ENCODE data around the gene MED12L.

The MED12L gene

DNA sequence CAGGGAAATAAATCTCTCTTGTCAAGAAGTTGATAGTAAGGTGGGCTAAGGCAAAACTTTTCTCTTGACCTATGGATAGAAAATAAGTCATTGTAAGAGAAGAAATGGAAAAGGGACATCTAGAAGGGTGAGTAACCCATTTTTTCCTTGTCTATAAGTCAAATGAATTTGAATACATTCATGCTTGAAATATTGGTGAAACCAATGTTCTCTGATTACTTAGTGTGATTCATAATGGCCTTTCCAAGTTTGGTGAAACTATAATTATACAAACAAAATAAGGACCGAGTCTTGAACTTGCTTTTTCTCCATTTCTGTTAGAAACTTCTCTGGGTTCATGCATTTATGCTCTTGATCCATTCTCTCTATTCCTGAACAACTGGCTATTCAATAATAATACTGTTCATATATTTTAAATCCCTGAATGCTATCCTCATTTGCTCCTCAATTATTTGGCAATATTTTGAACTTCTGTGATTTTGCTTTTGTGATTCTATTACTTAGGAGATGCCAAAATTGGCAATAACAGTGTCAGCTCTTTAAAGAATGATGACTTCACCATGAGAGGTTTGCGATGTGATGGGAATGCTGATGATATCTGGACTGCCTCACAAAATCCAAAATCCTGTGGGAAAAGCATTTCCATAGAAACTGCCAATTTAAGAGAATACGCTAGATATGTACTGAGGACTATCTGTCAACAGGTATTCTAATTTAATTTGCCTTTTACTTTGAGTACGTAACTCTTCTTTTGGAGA, 286.8 kb downstream of the MED12L start:
- Histone ChIP-seq H3K4me3 (ENCODE audit: low read depth in 1 of 2, low read length in 2 of 2) (no peak overlapping the region), H3K36me3 (ENCODE audit: control insufficient read depth in 1 of 2, insufficient read depth in 2 of 2, low read length in 2 of 2) (peaks cover 0 to 5% of the 10 kb centered on the region in 2 donors), H3K4me1 (ENCODE audit: control insufficient read depth in 1 of 2, insufficient read depth in 2 of 2, low read length in 2 of 2) (no peaks in the 10 kb centered on the region), H3K27me3 (ENCODE audit: low read depth, low read length) (no peaks in the 10 kb centered on the region), H3K9me3 (ENCODE audit: control insufficient read depth in 1 of 2, low read length in 2 of 2) (no peaks in the 10 kb centered on the region), H3K27ac (ENCODE audit: low read length) (no peak overlapping the region)

DNA sequence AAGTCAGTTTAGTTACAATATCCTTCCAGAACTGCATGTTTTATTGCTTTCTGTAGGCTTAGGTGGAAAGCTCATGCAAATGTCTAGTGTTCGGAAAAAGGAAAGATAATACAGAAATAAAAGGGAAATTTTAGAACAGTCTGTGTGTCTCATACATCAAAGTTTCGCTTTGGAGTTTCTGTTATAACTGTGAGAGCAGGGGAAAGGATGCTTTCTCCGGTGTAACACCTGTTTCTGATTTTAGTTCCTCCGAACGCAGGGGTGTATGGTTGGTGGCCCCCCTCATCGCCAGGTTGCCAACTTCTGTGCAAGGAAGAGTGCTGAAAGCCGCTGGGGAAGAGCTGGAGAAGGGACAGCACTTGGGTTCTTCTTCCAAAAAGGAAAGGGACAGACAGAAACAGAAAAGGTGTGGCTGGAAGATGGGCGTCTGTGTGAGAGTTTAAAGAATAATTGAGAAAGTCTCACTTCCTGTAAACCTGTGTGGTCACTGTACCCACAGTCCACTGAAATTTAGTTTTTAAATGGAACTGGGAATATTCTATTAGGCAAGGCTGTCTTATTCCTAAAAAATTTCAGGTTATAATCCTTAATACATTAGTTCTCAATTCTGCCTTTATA, 292.4 kb downstream of the MED12L start:
- Histone ChIP-seq H3K4me1 (ENCODE audit: control insufficient read depth in 1 of 2, insufficient read depth in 2 of 2, low read length in 2 of 2) (peaks cover 0 to 5% of the 10 kb centered on the region in 2 donors), H3K36me3 (ENCODE audit: control insufficient read depth in 1 of 2, insufficient read depth in 2 of 2, low read length in 2 of 2) (no peaks in the 10 kb centered on the region), H3K27ac (ENCODE audit: low read length) (no peak overlapping the region), H3K9me3 (ENCODE audit: control insufficient read depth in 1 of 2, low read length in 2 of 2) (no peaks in the 10 kb centered on the region), H3K4me3 (ENCODE audit: low read depth in 1 of 2, low read length in 2 of 2) (no peak overlapping the region), H3K27me3 (ENCODE audit: low read depth, low read length) (no peaks in the 10 kb centered on the region)

DNA sequence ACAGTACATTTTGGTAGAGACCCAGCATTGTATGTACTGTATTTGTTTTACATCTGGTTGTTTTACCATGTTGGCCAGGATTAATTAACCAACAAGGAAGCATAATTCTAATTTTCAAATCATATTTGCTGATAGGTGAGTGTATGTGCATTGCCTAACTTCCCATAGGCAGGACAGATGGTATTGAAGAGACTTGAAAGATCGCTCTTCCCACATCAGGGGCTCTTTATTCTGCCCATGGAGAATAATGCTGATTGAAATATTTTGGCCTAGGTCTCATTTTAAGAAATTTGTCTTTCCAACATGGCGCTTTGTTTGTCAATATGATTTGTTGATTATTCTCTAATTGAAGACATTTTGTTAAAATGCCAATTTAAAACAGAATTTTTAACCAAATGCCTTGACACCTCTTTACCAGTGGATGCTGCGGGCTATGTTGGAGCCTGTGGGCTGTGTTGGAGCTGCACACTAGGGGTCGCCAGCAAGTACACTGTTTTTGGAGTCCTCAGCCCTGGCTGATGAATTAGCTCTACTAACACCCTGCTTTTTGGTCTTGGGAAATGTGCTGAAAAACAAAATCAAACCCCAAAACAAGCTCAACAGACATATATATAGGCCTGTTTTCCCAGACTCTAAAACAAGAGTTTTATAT, 293.7 kb downstream of the MED12L start:
- H3K36me3 ChIP-seq (ENCODE audit: control insufficient read depth in 1 of 2, insufficient read depth in 2 of 2, low read length in 2 of 2): no peaks in the 10 kb centered on the region
- H3K4me1 ChIP-seq (ENCODE audit: control insufficient read depth in 1 of 2, insufficient read depth in 2 of 2, low read length in 2 of 2): peaks cover 0 to 8% of the 10 kb centered on the region in 2 donors
- no peaks in the 10 kb centered on the region for H3K27me3 ChIP-seq (ENCODE audit: low read depth, low read length)
- no peak overlapping the region for H3K27ac ChIP-seq (ENCODE audit: low read length)
- no peak overlapping the region for H3K4me3 ChIP-seq (ENCODE audit: low read depth in 1 of 2, low read length in 2 of 2)
- H3K9me3 ChIP-seq (ENCODE audit: control insufficient read depth in 1 of 2, low read length in 2 of 2): no peaks in the 10 kb centered on the region

DNA sequence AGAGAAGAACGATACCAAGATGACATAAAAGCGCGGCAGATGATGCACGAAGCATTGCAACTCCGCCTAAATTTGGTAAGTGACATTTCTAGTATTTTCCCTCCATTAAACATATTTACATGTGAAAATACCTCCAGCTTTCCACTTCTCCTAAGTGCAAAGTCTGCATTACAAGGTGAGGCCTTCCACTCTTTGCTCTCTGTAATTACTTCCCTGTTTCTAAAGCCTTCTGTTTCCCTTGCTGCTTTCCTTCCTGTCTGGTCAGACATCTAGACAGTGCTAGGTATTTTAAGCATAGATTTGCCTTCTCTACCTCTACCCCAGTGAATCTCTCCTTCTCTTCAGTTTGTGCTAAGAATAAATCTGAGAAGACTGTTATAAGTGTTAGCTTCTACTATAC, 297.2 kb downstream of the MED12L start:
- Histone ChIP-seq H3K27me3 (ENCODE audit: low read depth, low read length) (no peaks in the 10 kb centered on the region), H3K4me1 (ENCODE audit: control insufficient read depth in 1 of 2, insufficient read depth in 2 of 2, low read length in 2 of 2) (peaks cover 6 to 8% of the 10 kb centered on the region in 2 donors), H3K27ac (ENCODE audit: low read length) (peak overlapping the region; percentile 27), H3K36me3 (ENCODE audit: control insufficient read depth in 1 of 2, insufficient read depth in 2 of 2, low read length in 2 of 2) (peaks cover 0 to under 1% of the 10 kb centered on the region in 2 donors), H3K4me3 (ENCODE audit: low read depth in 1 of 2, low read length in 2 of 2) (no peak overlapping the region), H3K9me3 (ENCODE audit: control insufficient read depth in 1 of 2, low read length in 2 of 2) (no peaks in the 10 kb centered on the region)

DNA sequence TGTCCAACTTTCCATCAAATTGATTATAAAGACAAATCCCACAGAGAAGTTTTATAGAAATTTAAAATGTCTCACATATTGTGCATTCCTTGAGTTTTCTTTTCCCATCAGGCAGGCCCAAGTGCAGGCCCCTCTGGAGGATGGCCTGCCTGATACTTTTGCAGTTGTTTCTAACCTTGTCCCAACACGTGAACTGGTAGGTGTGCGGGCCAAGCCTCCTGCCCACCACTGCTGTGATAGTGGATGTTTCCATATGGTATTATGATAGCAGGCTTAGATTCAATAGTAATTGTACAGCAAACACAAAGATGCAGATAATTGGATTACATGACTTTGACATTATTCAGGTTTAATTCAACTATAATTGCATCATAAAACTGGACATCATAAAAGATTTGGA, 297.6 kb downstream of the MED12L start:
- Histone ChIP-seq H3K36me3 (ENCODE audit: control insufficient read depth in 1 of 2, insufficient read depth in 2 of 2, low read length in 2 of 2) (peaks cover 0 to 5% of the 10 kb centered on the region in 2 donors), H3K4me3 (ENCODE audit: low read depth in 1 of 2, low read length in 2 of 2) (no peak overlapping the region), H3K4me1 (ENCODE audit: control insufficient read depth in 1 of 2, insufficient read depth in 2 of 2, low read length in 2 of 2) (peaks cover 6 to 8% of the 10 kb centered on the region in 2 donors), H3K27me3 (ENCODE audit: low read depth, low read length) (no peaks in the 10 kb centered on the region), H3K9me3 (ENCODE audit: control insufficient read depth in 1 of 2, low read length in 2 of 2) (no peaks in the 10 kb centered on the region), H3K27ac (ENCODE audit: low read length) (peak overlapping the region; percentile 27)

DNA sequence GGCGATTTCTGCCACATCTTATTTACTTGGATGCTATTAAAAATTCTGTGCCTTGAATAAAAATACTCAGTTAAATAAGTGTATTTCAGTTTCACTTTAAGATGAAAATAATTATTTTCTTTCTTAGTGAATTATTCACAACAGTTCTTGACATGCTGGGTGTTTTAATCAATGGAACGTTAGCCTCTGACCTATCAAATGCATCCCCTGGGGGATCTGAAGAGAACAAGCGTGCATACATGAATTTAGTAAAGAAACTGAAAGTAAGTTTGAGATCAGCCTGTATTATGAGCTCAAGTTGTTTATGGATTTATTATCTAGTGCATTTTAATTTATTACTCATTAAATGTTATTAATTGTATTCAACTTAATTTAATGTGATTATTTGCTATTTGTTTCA, 298.5 kb downstream of the MED12L start:
- Histone ChIP-seq H3K9me3 (ENCODE audit: control insufficient read depth in 1 of 2, low read length in 2 of 2) (no peaks in the 10 kb centered on the region), H3K4me3 (ENCODE audit: low read depth in 1 of 2, low read length in 2 of 2) (peak overlapping the region; percentile 33 to 47), H3K36me3 (ENCODE audit: control insufficient read depth in 1 of 2, insufficient read depth in 2 of 2, low read length in 2 of 2) (peaks cover 0 to 5% of the 10 kb centered on the region in 2 donors), H3K27me3 (ENCODE audit: low read depth, low read length) (no peaks in the 10 kb centered on the region), H3K27ac (ENCODE audit: low read length) (no peak overlapping the region), H3K4me1 (ENCODE audit: control insufficient read depth in 1 of 2, insufficient read depth in 2 of 2, low read length in 2 of 2) (peaks cover 6 to 8% of the 10 kb centered on the region in 2 donors)

DNA sequence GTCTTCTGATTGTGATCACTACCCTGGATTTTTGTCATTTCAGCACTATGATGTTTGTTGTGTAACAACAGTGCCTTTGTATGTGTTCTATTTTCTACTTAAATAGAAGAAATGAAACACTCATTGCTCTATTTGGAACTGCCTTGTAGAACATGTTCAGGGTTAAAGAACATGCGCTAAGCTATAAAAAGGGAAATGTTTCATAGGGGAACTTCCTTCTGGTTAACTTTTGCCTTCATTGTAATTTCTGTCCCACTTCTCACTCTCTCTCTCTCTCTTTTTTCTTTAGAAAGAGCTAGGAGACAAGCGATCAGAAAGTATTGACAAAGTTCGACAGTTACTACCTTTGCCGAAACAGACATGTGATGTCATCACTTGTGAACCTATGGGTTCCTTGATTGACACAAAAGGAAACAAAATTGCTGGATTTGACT, 299.3 kb downstream of the MED12L start, which contains the start of gene P2RY12:
TSS of gene P2RY12 (minus strand) at position 13 of the 434 bp plus-strand sequence. CDS start 45,908 bp downstream, outside the sequence.
- H3K9me3 ChIP-seq (ENCODE audit: control insufficient read depth in 1 of 2, low read length in 2 of 2): no peaks in the 10 kb centered on the region
- no peak within 1 kb of the TSS for H3K27ac ChIP-seq (ENCODE audit: low read length)
- H3K4me1 ChIP-seq (ENCODE audit: control insufficient read depth in 1 of 2, insufficient read depth in 2 of 2, low read length in 2 of 2): peaks cover 6 to 8% of the 10 kb centered on the region in 2 donors
- peaks cover 0 to 5% of the 10 kb centered on the region in 2 donors for H3K36me3 ChIP-seq (ENCODE audit: control insufficient read depth in 1 of 2, insufficient read depth in 2 of 2, low read length in 2 of 2)
- H3K4me3 ChIP-seq (ENCODE audit: low read depth in 1 of 2, low read length in 2 of 2): peak within 1 kb of the TSS; percentile 33 to 47
- H3K27me3 ChIP-seq (ENCODE audit: low read depth, low read length): no peaks in the 10 kb centered on the region

DNA sequence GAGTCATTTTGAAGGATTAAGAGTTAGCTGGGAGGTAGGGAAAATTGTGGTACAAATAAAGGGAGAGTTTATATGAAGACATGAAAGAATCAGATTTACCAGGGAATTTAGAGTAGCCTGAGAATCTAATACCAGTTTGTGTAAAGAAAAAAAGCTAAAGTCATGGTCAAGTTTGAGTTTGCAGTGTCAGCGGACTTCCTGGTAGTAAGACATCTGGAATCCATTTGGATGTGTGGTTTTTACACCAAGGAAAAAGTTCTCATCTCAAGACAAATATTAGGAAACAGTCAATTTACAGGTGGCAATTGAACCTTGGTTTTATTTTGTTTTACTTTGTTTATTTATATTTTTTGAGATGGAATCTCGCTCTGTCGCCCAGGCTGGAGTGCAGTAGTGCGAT, 300.6 kb downstream of the MED12L start:
- H3K27me3 ChIP-seq (ENCODE audit: low read depth, low read length): no peaks in the 10 kb centered on the region
- H3K4me1 ChIP-seq (ENCODE audit: control insufficient read depth in 1 of 2, insufficient read depth in 2 of 2, low read length in 2 of 2): peaks cover 6 to 8% of the 10 kb centered on the region in 2 donors
- no peaks in the 10 kb centered on the region for H3K9me3 ChIP-seq (ENCODE audit: control insufficient read depth in 1 of 2, low read length in 2 of 2)
- H3K36me3 ChIP-seq (ENCODE audit: control insufficient read depth in 1 of 2, insufficient read depth in 2 of 2, low read length in 2 of 2): peaks cover 0 to 5% of the 10 kb centered on the region in 2 donors
- no peak overlapping the region for H3K27ac ChIP-seq (ENCODE audit: low read length)
- no peak overlapping the region for H3K4me3 ChIP-seq (ENCODE audit: low read depth in 1 of 2, low read length in 2 of 2)

DNA sequence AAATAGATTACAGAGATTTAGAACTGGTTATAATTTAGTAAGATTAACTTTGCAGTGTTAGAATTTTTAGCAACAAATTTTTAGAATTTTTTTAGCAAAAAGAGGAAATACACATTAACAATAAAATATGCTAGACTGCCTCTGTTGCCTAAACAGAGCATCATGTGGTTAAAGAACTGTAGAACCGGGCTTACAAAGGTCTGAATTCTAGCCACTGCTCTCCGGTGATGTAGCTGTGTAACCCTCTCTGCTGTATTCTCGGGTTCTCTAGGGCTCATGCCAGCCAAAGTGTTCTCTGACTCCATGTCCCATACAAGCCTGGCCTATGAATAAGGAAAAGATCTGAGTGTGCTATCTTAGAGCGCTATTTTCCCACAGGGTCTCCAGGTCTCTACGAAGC, 302.0 kb downstream of the MED12L start:
- no peak overlapping the region for H3K4me3 ChIP-seq (ENCODE audit: low read depth in 1 of 2, low read length in 2 of 2)
- no peaks in the 10 kb centered on the region for H3K27me3 ChIP-seq (ENCODE audit: low read depth, low read length)
- no peak overlapping the region for H3K27ac ChIP-seq (ENCODE audit: low read length)
- peaks cover 0 to 5% of the 10 kb centered on the region in 2 donors for H3K36me3 ChIP-seq (ENCODE audit: control insufficient read depth in 1 of 2, insufficient read depth in 2 of 2, low read length in 2 of 2)
- peaks cover 6 to 8% of the 10 kb centered on the region in 2 donors for H3K4me1 ChIP-seq (ENCODE audit: control insufficient read depth in 1 of 2, insufficient read depth in 2 of 2, low read length in 2 of 2)
- no peaks in the 10 kb centered on the region for H3K9me3 ChIP-seq (ENCODE audit: control insufficient read depth in 1 of 2, low read length in 2 of 2)

DNA sequence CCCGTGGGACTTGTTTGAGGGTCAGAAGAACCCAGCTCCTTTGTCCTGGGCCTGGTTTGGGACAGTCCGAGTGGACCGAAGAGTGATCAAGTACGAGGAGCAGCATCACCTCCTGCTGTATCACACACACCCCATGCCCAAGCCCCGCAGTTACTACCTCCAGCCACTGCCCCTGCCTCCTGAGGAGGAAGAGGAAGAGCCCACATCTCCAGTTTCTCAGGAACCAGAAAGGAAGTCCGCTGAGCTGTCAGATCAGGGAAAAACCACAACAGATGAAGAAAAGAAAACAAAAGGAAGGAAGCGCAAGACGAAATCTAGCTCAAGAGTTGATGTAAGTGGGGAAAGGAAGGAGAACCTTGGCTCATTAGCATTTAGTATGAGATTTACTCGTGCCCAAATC, 302.4 kb downstream of the MED12L start:
- Histone ChIP-seq H3K27me3 (ENCODE audit: low read depth, low read length) (no peaks in the 10 kb centered on the region), H3K27ac (ENCODE audit: low read length) (no peak overlapping the region), H3K36me3 (ENCODE audit: control insufficient read depth in 1 of 2, insufficient read depth in 2 of 2, low read length in 2 of 2) (peaks cover 0 to 5% of the 10 kb centered on the region in 2 donors), H3K9me3 (ENCODE audit: control insufficient read depth in 1 of 2, low read length in 2 of 2) (no peaks in the 10 kb centered on the region), H3K4me3 (ENCODE audit: low read depth in 1 of 2, low read length in 2 of 2) (no peak overlapping the region), H3K4me1 (ENCODE audit: control insufficient read depth in 1 of 2, insufficient read depth in 2 of 2, low read length in 2 of 2) (peaks cover 4 to 6% of the 10 kb centered on the region in 2 donors)

DNA sequence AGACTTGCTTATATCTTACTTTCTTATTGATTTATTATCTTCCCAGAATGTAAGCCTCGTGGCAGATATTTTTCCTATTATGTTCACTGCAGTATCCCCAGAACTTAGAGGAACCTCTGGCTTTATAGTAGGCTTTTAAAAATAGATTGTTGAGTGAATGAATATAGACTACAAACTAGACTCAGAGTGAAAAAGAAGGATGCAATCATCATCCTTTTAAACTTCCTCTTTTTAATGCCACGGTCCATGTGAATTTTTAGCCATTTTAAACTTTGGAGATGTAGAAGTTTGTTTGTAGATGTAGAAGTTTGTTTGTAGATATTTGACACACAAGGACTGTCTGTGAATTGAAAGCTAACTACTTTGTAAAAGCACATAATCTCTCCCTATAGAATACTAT, 306.3 kb downstream of the MED12L start:
- Histone ChIP-seq H3K36me3 (ENCODE audit: control insufficient read depth in 1 of 2, insufficient read depth in 2 of 2, low read length in 2 of 2) (peaks cover 0 to 5% of the 10 kb centered on the region in 2 donors), H3K27ac (ENCODE audit: low read length) (no peak overlapping the region), H3K27me3 (ENCODE audit: low read depth, low read length) (no peaks in the 10 kb centered on the region), H3K9me3 (ENCODE audit: control insufficient read depth in 1 of 2, low read length in 2 of 2) (no peaks in the 10 kb centered on the region), H3K4me3 (ENCODE audit: low read depth in 1 of 2, low read length in 2 of 2) (no peak overlapping the region), H3K4me1 (ENCODE audit: control insufficient read depth in 1 of 2, insufficient read depth in 2 of 2, low read length in 2 of 2) (no peaks in the 10 kb centered on the region)

Data from muscle layer of duodenum (tissue), 2 donors.